ENCODE data around the gene AGGF1.

Gene AGGF1

GRCh38 chr5:77010243-77010642 is 20.0 kb upstream of the AGGF1 start:
- DNase-seq (ENCODE audit: low read depth) = no peak
- in situ Hi-C loops (cut with HindIII; ENCODE audit: low sequenced_read_pairs) = no loop called here
- no peak overlapping the region for H3K4me3 ChIP-seq (ENCODE audit: low read depth, low read length)
- TF ChIP-seq CTCF (IDR thresholded peaks at IDR 0.05; ENCODE audit: low read depth, low read length, missing control alignments) = no peak

- no peak overlapping the region for H3K4me3 ChIP-seq (ENCODE audit: low read depth, low read length)
- in situ Hi-C loops (cut with HindIII; ENCODE audit: low sequenced_read_pairs) = no loop called here
- no peak for DNase-seq (ENCODE audit: low read depth)
- TF ChIP-seq CTCF (IDR thresholded peaks at IDR 0.05; ENCODE audit: low read depth, low read length, missing control alignments) = no peak
These were observed 18.7 kb upstream of the AGGF1 start for GRCh38 chr5:77011498-77011897.

GRCh38 chr5:77012601-77013000 is 17.6 kb upstream of the AGGF1 start:
- no peak for DNase-seq (ENCODE audit: low read depth)
- in situ Hi-C loops (cut with HindIII; ENCODE audit: low sequenced_read_pairs) = no loop called here
- no peak for TF ChIP-seq CTCF (IDR thresholded peaks at IDR 0.05; ENCODE audit: low read depth, low read length, missing control alignments)
- H3K4me3 ChIP-seq (ENCODE audit: low read depth, low read length) = no peak overlapping the region

GRCh38 chr5:77015938-77016569 is 14.2 kb upstream of the AGGF1 start:
- peak; percentile 80 for DNase-seq (ENCODE audit: low read depth)
- no peak overlapping the region for H3K4me3 ChIP-seq (ENCODE audit: low read depth, low read length)
- TF ChIP-seq CTCF (IDR thresholded peaks at IDR 0.05; ENCODE audit: low read depth, low read length, missing control alignments) = peak; percentile 41
- in situ Hi-C loops (cut with HindIII; ENCODE audit: low sequenced_read_pairs) = no loop called here

GRCh38 chr5:77016962-77017361 is 13.2 kb upstream of the AGGF1 start:
- DNase-seq (ENCODE audit: low read depth) = no peak
- in situ Hi-C loops (cut with HindIII; ENCODE audit: low sequenced_read_pairs) = no loop called here
- H3K4me3 ChIP-seq (ENCODE audit: low read depth, low read length) = no peak overlapping the region
- no peak for TF ChIP-seq CTCF (IDR thresholded peaks at IDR 0.05; ENCODE audit: low read depth, low read length, missing control alignments)

GRCh38 chr5:77017668-77018067 is 12.5 kb upstream of the AGGF1 start:
- in situ Hi-C loops (cut with HindIII; ENCODE audit: low sequenced_read_pairs) = no loop called here
- DNase-seq (ENCODE audit: low read depth) = no peak
- no peak for TF ChIP-seq CTCF (IDR thresholded peaks at IDR 0.05; ENCODE audit: low read depth, low read length, missing control alignments)
- no peak overlapping the region for H3K4me3 ChIP-seq (ENCODE audit: low read depth, low read length)

All from astrocyte of the cerebellum (primary cell).